Glomerular endothelial cell (primary cell): Measurements from ENCODE around the gene CDH12. TPM values are rescaled to one million over a fixed set of nuclear protein-coding genes. Genes with fewer than 3 reads are reported as not detected.
"Not testable (repeated sequence)": the region's sequence is repeated elsewhere in the genome, so short reads cannot be mapped to it uniquely, and the experiment has no call there.

ENCODE experiments used
- DNase-seq: peaks from one replicate; pipeline ENCODE4 v3.0.0-alpha.2; 2011; ENCODE audit warnings: low read depth, low spot score; ENCODE audit errors: extremely low read depth
- total RNA-seq: library from RNA; depleted of rRNA; stranded (reverse); fragments of >200 nt; gene quantifications from 2 replicates; pipeline ENCODE4 v1.2.3, GENCODE V29; 2015

Gene CDH12
- total RNA-seq, 1 donor from 2014 or later: not detected

DNA sequence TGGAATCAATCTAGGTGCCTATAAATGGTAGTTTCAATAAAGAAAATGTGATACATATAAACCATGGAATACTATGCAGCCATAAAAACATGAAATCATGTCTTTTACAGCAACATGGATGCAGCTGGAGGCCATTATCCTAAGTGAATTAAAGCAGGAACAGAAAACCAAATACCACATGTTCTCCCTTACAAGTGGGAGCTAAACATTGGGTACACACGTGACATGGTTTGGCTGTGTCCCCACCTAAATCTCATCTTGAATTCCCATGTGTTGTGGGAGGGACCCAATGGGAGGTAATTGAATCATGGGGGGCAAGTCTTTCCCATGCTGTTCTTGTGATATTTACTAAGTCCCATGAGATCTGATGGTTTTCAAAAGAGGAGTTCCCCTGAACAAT is 78.9 kb downstream of the CDH12 start:
- DNase-seq: not testable (repeated sequence)

DNA sequence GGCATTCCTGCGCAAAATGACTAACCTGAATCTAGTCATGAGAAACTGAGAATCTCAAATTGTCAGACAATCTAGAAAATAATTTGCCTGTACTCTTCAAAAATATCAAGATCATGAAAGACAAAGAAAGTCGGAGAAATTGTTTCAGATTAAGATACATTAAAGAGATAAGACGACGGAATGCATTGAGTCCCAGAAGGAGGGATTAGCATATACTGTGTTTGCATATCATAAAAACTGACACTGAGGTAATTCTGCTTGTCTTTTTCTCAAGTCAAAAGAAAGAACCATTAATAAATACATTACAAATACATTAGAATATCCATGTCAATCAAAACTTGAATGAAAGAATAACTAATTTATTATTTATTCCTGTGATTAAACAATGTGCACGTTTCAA is 88.4 kb downstream of the CDH12 start:
- DNase-seq: no peak

GRCh38 chr5:22757776-22758175 is 95.4 kb downstream of the CDH12 start:
- no peak for DNase-seq

DNA sequence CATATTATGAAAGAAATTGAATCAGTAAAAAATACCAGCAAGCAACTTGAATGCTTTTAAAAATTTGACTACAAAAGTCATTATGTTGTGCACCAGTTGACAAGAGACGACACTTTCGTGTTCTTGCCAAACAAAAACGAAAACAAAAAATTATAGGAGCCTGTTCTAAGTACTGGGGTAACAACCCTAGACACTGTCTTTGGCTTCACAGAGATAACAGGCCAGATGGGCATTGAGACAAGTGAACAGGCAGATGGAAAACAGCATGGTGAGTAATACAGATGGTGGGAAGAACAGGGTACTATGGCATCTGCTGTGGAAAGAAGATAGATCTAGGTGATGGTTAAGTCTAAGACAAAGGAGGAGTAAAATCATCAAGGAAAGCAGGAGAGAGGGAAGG is 99.0 kb downstream of the CDH12 start:
- no peak for DNase-seq

DNA sequence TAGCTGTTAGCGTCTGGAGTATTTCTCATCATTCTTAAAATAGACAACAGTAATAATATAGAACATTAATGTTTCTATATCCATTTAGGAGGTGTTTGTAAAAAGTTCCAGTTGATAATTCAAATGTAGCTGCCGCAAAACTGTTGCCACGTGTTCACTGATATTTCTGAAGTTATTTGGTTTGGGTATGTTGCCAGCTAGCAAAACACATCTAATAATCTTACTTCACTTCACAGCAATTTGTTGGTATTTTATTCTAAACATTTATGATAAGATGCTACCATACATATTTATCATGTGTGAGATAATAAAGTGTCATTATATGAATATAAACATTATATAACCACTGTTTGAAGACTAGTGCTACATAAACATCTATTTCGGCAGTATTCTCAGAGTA is 101.6 kb downstream of the CDH12 start:
- DNase-seq: no peak

- no peak for DNase-seq
Observed at GRCh38 chr5:22736443-22737003, 116.6 kb downstream of the CDH12 start.

GRCh38 chr5:22734907-22735306 is 118.2 kb downstream of the CDH12 start:
- DNase-seq: no peak

DNA sequence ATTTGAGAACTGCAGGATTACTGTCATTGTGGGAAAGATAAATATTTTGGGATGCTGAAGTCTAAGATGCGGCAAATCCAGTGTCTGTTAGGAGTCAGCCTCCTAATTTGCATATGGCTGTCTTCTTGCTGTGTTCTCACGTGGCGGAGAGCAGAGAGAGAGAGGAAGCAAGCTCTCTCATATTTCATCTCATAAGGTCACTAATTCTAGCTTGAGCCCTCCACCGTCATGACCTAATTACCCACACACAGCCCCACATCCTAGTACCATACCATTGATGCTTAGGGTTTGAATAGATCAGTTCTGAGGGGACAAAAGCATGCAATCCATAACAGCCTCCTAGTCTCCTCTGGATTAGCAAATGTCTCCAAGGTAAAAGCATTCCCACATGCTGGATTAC is 124.5 kb downstream of the CDH12 start:
- DNase-seq: no peak

DNA sequence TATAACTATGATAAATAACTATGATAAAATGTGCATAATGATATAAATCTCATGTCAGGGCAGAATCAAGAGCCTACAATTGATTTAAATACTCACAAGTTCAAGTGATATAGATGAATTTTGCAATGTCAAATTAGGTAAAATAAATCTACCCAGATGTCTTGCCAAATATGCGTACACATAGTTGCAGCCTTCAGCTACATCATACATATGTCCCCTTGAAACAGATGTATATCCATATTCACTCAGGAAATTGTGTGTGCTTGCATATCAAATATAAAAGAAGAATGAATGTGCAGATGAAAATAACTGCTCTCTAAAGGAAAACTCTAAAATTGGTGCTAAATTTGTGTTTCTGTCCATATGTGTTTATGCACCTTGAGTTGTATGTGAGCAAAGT is 130.7 kb downstream of the CDH12 start:
- no peak for DNase-seq

- no peak for DNase-seq
Observed at GRCh38 chr5:22722056-22722455, 131.1 kb downstream of the CDH12 start.

DNA sequence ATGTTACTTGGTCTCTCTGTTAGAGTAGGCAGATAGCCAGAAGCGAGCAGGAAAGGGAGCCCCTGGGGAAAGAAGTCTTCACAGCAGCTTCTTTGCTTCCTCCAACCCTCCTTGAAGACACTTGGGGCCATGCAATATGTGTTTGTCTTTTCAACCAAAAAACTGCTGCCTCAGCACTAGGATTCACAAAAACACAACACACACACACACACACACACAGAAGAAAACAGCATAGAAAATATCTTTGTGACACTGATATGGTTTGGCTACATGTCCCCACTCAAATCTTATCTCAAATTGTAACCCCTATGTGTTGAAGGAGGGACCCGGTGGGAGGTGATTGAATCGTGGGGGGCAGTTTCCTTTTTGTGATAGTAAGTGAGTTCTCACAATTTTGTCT is 133.3 kb downstream of the CDH12 start:
- DNase-seq: no peak

GRCh38 chr5:22710660-22711059 is 142.5 kb downstream of the CDH12 start:
- DNase-seq: no peak

DNA sequence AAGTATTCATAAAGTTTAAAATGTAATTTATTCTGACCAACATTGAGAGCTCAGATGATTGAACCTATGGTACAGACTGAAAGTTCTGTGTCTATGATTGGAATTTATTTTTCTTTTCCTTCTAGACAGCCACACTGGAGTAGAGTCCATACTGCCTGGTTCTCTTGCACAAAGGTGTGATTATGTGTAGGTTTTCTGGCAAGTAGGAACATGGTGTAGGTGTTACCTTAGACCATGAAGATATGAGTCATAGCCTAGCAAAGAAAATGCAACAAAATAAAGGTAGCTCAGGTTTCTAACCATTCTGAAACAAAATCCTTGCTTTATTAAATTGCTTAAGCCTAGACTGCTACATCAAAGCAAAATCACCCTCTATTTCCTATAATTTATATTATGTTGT is 143.4 kb downstream of the CDH12 start:
- DNase-seq: no peak

GRCh38 chr5:22708770-22709328 is 144.3 kb downstream of the CDH12 start:
- DNase-seq: no peak

- DNase-seq: no peak
Observed at GRCh38 chr5:22706901-22707300, 146.2 kb downstream of the CDH12 start.

DNA sequence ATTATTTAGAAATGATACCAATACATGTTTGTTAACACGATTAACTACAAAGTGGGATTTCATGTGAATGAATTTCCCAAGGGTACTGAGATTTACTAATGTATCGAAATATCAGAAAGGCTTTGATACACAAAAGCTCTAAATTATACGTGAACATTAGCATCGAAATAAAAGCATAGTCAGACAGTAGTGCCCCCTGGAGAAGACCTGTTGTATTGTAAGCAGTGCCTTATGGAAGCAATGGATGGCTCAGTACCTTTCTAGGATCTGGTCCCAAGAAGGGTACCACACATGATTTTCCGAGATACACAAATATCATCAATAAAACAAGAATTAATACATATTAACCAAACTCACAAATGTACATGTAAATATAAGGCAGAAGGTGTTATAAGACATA is 153.8 kb downstream of the CDH12 start:
- no peak for DNase-seq

DNA sequence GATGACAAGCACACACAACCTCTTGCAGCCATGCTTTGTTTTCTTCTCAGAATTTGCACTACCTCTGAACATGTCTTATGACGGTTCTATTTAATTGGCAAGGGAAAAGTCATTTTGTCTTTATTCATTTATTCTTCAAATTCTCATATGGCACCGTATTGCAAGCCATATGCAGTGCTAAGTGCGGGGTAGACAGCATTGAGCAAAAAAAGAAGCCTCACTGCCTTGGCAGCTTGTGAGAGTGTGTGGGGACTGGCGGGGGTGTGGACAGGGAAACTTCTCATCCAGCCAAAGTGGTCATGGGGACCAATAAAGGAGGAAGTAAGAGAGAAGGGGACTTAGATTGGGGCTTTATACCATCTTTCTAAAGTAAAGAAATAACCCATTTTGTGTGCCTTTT is 160.0 kb downstream of the CDH12 start:
- no peak for DNase-seq

GRCh38 chr5:22683050-22683449 is 170.1 kb downstream of the CDH12 start:
- DNase-seq: no peak

GRCh38 chr5:22678886-22679285 is 174.3 kb downstream of the CDH12 start:
- no peak for DNase-seq

GRCh38 chr5:22673131-22673530 is 180.0 kb downstream of the CDH12 start:
- DNase-seq: no peak

DNA sequence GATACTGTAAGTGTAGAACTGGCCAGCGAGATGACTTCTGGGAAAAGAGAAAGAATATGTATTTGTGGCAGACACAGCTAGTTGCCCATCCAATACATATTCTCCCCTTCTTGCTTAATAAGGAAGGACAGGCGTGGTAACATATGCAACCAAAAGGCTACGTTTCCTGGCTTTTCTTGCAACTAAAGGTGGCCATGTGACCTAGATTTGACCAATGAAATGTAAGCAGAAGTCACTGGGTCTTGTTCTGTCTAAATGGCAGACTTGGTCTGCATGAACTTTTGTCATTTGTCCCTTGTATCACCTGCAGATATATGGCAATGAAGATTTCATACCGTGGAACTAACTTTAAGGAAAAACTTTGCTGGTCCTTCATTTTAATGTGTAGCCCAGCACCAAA is 183.8 kb downstream of the CDH12 start:
- no peak for DNase-seq

- no peak for DNase-seq
Observed at GRCh38 chr5:22665801-22666200, 187.3 kb downstream of the CDH12 start.

GRCh38 chr5:22663134-22663533 is 190.0 kb downstream of the CDH12 start:
- DNase-seq: no peak
